K562 (cell line): ENCODE results near the gene HES3. TPM values are rescaled to one million over a fixed set of nuclear protein-coding genes. Genes with fewer than 3 reads are reported as not detected.

Experiments used
- ATAC-seq: fragments of 200-7000 bp; cut with Tn5 transposase; 3 replicates; pipeline ENCODE4 v1.9.1; 2020; ENCODE audit warnings: moderate library complexity
- BruUV-seq: library from RNA; stranded (reverse); fragments of 400-500 nt; replicated peaks from 2 replicates; lab custom pipeline; 2021; lab: Mats Ljungman, UMichigan
- CTCF ChIA-PET: fragments of 300-600 bp; formaldehyde crosslinking; extraction: SDS; loops from one replicate; lab custom pipeline; 2021; ENCODE audit warnings: low intra/inter-chr PET ratio; lab: Yijun Ruan, JAX
- POLR2A ChIA-PET: fragments of 300-600, 350-650 bp; sonication (Branson Sonifier 250); formaldehyde crosslinking; extraction: SDS; loops from one replicate; lab custom pipeline; 2021; ENCODE audit warnings: antibody characterized with exemption, inconsistent platforms; lab: Yijun Ruan, JAX
- DNase-seq, 4 experiments: peaks; one replicate each; pipeline versions ENCODE4 v3.0.0 to v3.0.0-alpha.2; 2011 to 2018; ENCODE audit warnings: low spot score in 3 of 4, mixed read lengths in 3 of 4; ENCODE audit errors: extremely low read depth in 1 of 4
- FAIRE-seq: peaks from 2 replicates; lab custom pipeline; 2011; peaks lifted over from hg19 to GRCh38; lab: Jason Lieb, UNC
- H2AFZ ChIP-seq: 2 replicates; pipeline ENCODE4 v1.6.0; 2011; ENCODE audit warnings: low read depth, low read length, control low read depth, inconsistent platforms
- H3K27ac ChIP-seq: fragments of 200-600 bp; 3 replicates; pipeline ENCODE4 v1.8.0; 2011; ENCODE audit warnings: low read depth, mild to moderate bottlenecking, control low read depth, inconsistent platforms, low read length, moderate library complexity, mixed read lengths; ENCODE audit errors: extremely low read depth
- H3K27me3 ChIP-seq, 2 experiments: fragments of 300-600 bp in 1 of 2; 2 replicates in 1 of 2; 3 replicates in 1 of 2; pipeline versions ENCODE4 v1.6.0 to v1.8.0; 2011; ENCODE audit warnings: inconsistent platforms in 2 of 2, low read length in 2 of 2, mild to moderate bottlenecking in 1 of 2, mixed read lengths in 1 of 2, moderate library complexity in 1 of 2; ENCODE audit not compliant: control insufficient read depth in 2 of 2, insufficient read depth in 2 of 2
- H3K36me3 ChIP-seq: fragments of 300-600 bp; 3 replicates; pipeline ENCODE4 v1.8.0; 2011; ENCODE audit warnings: mild to moderate bottlenecking, low read length, inconsistent platforms; ENCODE audit not compliant: control insufficient read depth, insufficient read depth
- H3K4me1 ChIP-seq, 2 experiments: fragments of 200-600 bp in 1 of 2; replicated peaks in 1 of 2; 2 replicates in 1 of 2; 3 replicates in 1 of 2; pipeline versions ENCODE4 v1.5.1 to v1.8.0; 2011; ENCODE audit warnings: inconsistent platforms in 2 of 2, low read length in 2 of 2, mild to moderate bottlenecking in 1 of 2, mixed read lengths in 1 of 2, moderate library complexity in 1 of 2; ENCODE audit not compliant: control insufficient read depth in 2 of 2, insufficient read depth in 2 of 2
- H3K4me2 ChIP-seq: 2 replicates; pipeline ENCODE4 v1.6.1; 2011; ENCODE audit warnings: low read length, control low read depth, inconsistent platforms, mixed read lengths; ENCODE audit not compliant: insufficient read depth
- H3K4me3 ChIP-seq: fragments of 200-600 bp; sonication (generic), shearing (Covaris generic); 2 replicates; pipeline ENCODE4 v1.5.1; 2016; ENCODE audit warnings: control low read depth, inconsistent platforms
- H3K79me2 ChIP-seq: fragments of 200-600 bp; 3 replicates; pipeline ENCODE4 v1.8.0; 2011; ENCODE audit warnings: low read length, inconsistent platforms; ENCODE audit not compliant: control insufficient read depth, insufficient read depth
- H3K9ac ChIP-seq, 2 experiments: 2 replicates each; pipeline versions ENCODE4 v1.6.0 to v1.6.1; 2011; ENCODE audit warnings: low read depth in 2 of 2, low read length in 2 of 2, control low read depth in 1 of 2, inconsistent platforms in 1 of 2, mild to moderate bottlenecking in 1 of 2, mixed read lengths in 1 of 2; ENCODE audit not compliant: insufficient read depth in 1 of 2
- H3K9me1 ChIP-seq: one replicate; pipeline ENCODE4 v1.6.0; 2011; ENCODE audit warnings: inconsistent platforms, mild to moderate bottlenecking, low read length, moderate library complexity; ENCODE audit not compliant: control insufficient read depth, insufficient read depth
- H3K9me3 ChIP-seq: replicated peaks from 2 replicates; pipeline ENCODE4 v1.5.1; 2011; ENCODE audit warnings: low read depth, low read length, inconsistent platforms; ENCODE audit not compliant: control insufficient read depth, insufficient read depth
- H4K20me1 ChIP-seq: replicated peaks from 2 replicates; pipeline ENCODE4 v1.6.1; 2011; ENCODE audit warnings: low read length, inconsistent platforms, mixed read lengths; ENCODE audit not compliant: control insufficient read depth, insufficient read depth
- E2F1 ChIP-seq: sonication (generic); formaldehyde crosslinking; IDR thresholded peaks from 2 replicates; pipeline ENCODE4 v1.8.1; 2023; ENCODE audit warnings: mild to moderate bottlenecking, missing genetic modification reagents, moderate library complexity
- HNRNPK ChIP-seq: fragments of 200-400 bp; formaldehyde crosslinking; IDR thresholded peaks from one replicate; pipeline ENCODE4 v1.6.1; 2018; ENCODE audit warnings: mild to moderate bottlenecking, low read depth, low read length; ENCODE audit not compliant: poor library complexity, severe bottlenecking
- HNRNPUL1 ChIP-seq: fragments of 200-400 bp; formaldehyde crosslinking; IDR thresholded peaks from 2 replicates; pipeline ENCODE4 v1.6.1; 2017; ENCODE audit warnings: low read length
- RBM25 ChIP-seq: fragments of 200-400 bp; formaldehyde crosslinking; IDR thresholded peaks from 2 replicates; pipeline ENCODE4 v1.6.1; 2018; ENCODE audit warnings: low read length, low read depth, moderate library complexity; ENCODE audit not compliant: severe bottlenecking
- RFX1 ChIP-seq: fragments of 450-650 bp; IDR thresholded peaks from 2 replicates; pipeline ENCODE4 v1.6.1; 2016; ENCODE audit warnings: mild to moderate bottlenecking, moderate library complexity
- SMAD3 ChIP-seq: fragments of 450-650 bp; formaldehyde crosslinking; conservative IDR thresholded peaks from 2 replicates; pipeline ENCODE4 v1.4.0; 2020; ENCODE audit warnings: mild to moderate bottlenecking
- ZFX ChIP-seq: sonication (generic); formaldehyde crosslinking; IDR thresholded peaks from 2 replicates; pipeline ENCODE4 v1.8.0; 2022; ENCODE audit warnings: mild to moderate bottlenecking, missing genetic modification reagents, moderate library complexity
- ZNF121 ChIP-seq: sonication (generic); formaldehyde crosslinking; conservative IDR thresholded peaks from 2 replicates; pipeline ENCODE4 v1.8.0; 2022; ENCODE audit warnings: missing genetic modification reagents
- ZNF253 ChIP-seq: fragments of 250-450 bp; sonication (Bioruptor Pico); conservative IDR thresholded peaks from 2 replicates; pipeline ENCODE4 v1.6.1; 2021; ENCODE audit warnings: mild to moderate bottlenecking
- ZNF57 ChIP-seq: fragments of 450-650 bp; formaldehyde crosslinking; IDR thresholded peaks from 2 replicates; pipeline ENCODE4 v1.4.0; 2020; ENCODE audit warnings: mild to moderate bottlenecking, moderate library complexity
- WGBS: fragments of 100-300 bp; shearing (Covaris generic); methylation state at CpG from one replicate; pipeline ENCODE4 v1.1.6; 2016; ENCODE audit warnings: low coverage, mixed read lengths; ENCODE audit not compliant: insufficient coverage; ENCODE audit errors: missing lambda C conversion rate; 5-methylcytosine and 5-hydroxymethylcytosine counted together
- in situ Hi-C: fragments of 300-500 bp; cut with MboI; formaldehyde crosslinking; loops from 4 replicates; pipeline ENCODE4 v1.15.0; 2018; ENCODE audit warnings: inconsistent platforms, mixed read lengths
- intact Hi-C: fragments of 100-400 bp; cut with micrococcal nuclease; formaldehyde crosslinking; loops from 2 replicates; pipeline ENCODE4 v1.14.2; 2022
- polyA plus RNA-seq, 8 experiments: library from polyadenylated mRNA; depleted of rRNA in 4 of 8; stranded (reverse) in 5 of 8; unstranded in 3 of 8; fragments of >200 nt; fragmentation: Nextera tagmentation in 2 of 8; fragmentation: Illumina TruSeq in 1 of 8; extraction: Ambion mirVana in 2 of 8; extraction: Trizol in 1 of 8; gene quantifications; 2 replicates each; pipeline versions ENCODE4 v1.2.1 to v1.2.3, GENCODE V29; 2011 to 2014; ENCODE audit warnings: inconsistent platforms in 1 of 8, missing spikeins in 1 of 8
- total RNA-seq, 7 experiments: library from RNA; depleted of rRNA in 6 of 7; stranded (reverse); fragments of >200 nt in 6 of 7; fragmentation: Illumina TruSeq in 2 of 7; extraction: Trizol in 2 of 7; gene quantifications; 2 replicates each; pipeline versions ENCODE4 v1.2.1 to v1.2.3, GENCODE V29; 2011 to 2021; ENCODE audit warnings: low replicate concordance in 1 of 7

Gene HES3
- total and polyA plus RNA-seq, 9 of the 15 experiments (the other 6 are each of a cell fraction or from before 2014, with no cell fraction given), result not detected

GRCh38 chr1:6237093-6237492 lies 6.9 kb upstream of the HES3 start:
- in situ Hi-C loops (no loop called here), intact Hi-C loops (no loop called here)
- H3K9me3 ChIP-seq, result no peaks in the 10 kb centered on the region
- no peaks in the 10 kb centered on the region; the same call in 1 of the 2 replicates for H4K20me1 ChIP-seq
- H2AFZ ChIP-seq, result no peak overlapping the region
- POLR2A ChIA-PET, result interaction anchor here (0.6 to 1.0 kb wide), 4 partner anchors 9 to 1318 kb away, joined by 3 to 4 read pairs (median 3); no protein-coding TSS in a partner anchor
- no peak overlapping the region for H3K4me3 ChIP-seq
- TF ChIP-seq HNRNPUL1, result no peak
- TF ChIP-seq RBM25, result peak; percentile 10
- peak; percentile 81 for TF ChIP-seq ZNF121 (CRISPR knock-in tag)
- peaks cover 10 to 36% of the 10 kb centered on the region in 2 experiments; a peak in 4 of 5 replicates for H3K4me1 ChIP-seq
- H3K9ac ChIP-seq, result no peak overlapping the region
- H3K36me3 ChIP-seq, result peaks cover 24% of the 10 kb centered on the region
- H3K79me2 ChIP-seq, result peaks cover 28% of the 10 kb centered on the region
- H3K4me2 ChIP-seq, result no peak overlapping the region
- WGBS, result 98% methylated on average over 4 of the region's 4 CpGs
- no TSS peak for BruUV-seq
- no peak for FAIRE-seq
- DNase-seq, result no peak
- peaks cover 17 to 25% of the 10 kb centered on the region in 2 experiments for H3K27me3 ChIP-seq
- no peaks in the 10 kb centered on the region for H3K9me1 ChIP-seq
- ATAC-seq, result no peak
- no peak overlapping the region for H3K27ac ChIP-seq
- CTCF ChIA-PET, result no interaction called here

- intact Hi-C loops, result no loop called here
- H3K9me3 ChIP-seq, result no peaks in the 10 kb centered on the region
- no peak overlapping the region for H3K4me2 ChIP-seq
Measured at GRCh38 chr1:6239213-6239752, 4.7 kb upstream of the HES3 start.

More at GRCh38 chr1:6239213-6239752, 4.7 kb upstream of the HES3 start:
- Histone ChIP-seq H3K79me2 (peaks cover 15% of the 10 kb centered on the region), H2AFZ (no peak overlapping the region)
- in situ Hi-C loops, result no loop called here
- BruUV-seq, result no TSS peak
- TF ChIP-seq SMAD3 (CRISPR knock-in tag) (no peak), RFX1 (no peak), E2F1 (no peak), ZFX (CRISPR knock-in tag) (no peak), ZNF57 (CRISPR knock-in tag) (no peak), ZNF253 (no peak), HNRNPK (no peak)
- TF ChIP-seq, all 486 proteins: peak for 0
- no peaks in the 10 kb centered on the region for H3K9me1 ChIP-seq
- no peak overlapping the region for H3K4me3 ChIP-seq
- H3K4me1 ChIP-seq, result peaks cover 8 to 43% of the 10 kb centered on the region in 2 experiments; a peak in 4 of 5 replicates
- 10% methylated on average over 7 of the region's 7 CpGs for WGBS
- peaks cover 1% of the 10 kb centered on the region; the same call in 1 of the 2 replicates for H4K20me1 ChIP-seq
- no peak overlapping the region for H3K27ac ChIP-seq
- H3K27me3 ChIP-seq, result peaks cover 32 to 42% of the 10 kb centered on the region in 2 experiments
- FAIRE-seq (no peak), ATAC-seq (no peak), DNase-seq (no peak)
- POLR2A ChIA-PET, result interaction anchor here (0.6 to 1.2 kb wide), 4 partner anchors 13 to 91 kb away, joined by 3 to 5 read pairs (median 4); no protein-coding TSS in a partner anchor
- peaks cover 2% of the 10 kb centered on the region; the same call in 2 of the 3 replicates for H3K36me3 ChIP-seq
- CTCF ChIA-PET, result no interaction called here
- H3K9ac ChIP-seq, result no peak overlapping the region
